CD4-positive, alpha-beta T cell treated with Interleukin-17A for 4 hours (primary cell): Measurements from ENCODE around the gene ZDHHC7.

ENCODE experiments used
- DNase-seq: peaks from one replicate; pipeline ENCODE4 v3.0.0-alpha.2; 2020; ENCODE audit warnings: mixed read lengths

Gene ZDHHC7

GRCh38 chr16:85017633-85018032 lies 6.3 kb upstream of the ZDHHC7 start:
- DNase-seq = no peak

GRCh38 chr16:85017151-85017550 lies 5.8 kb upstream of the ZDHHC7 start:
- no peak for DNase-seq

- no peak for DNase-seq
These were observed 4.3 kb upstream of the ZDHHC7 start for GRCh38 chr16:85015481-85016187.

GRCh38 chr16:85014311-85014710 lies 3.0 kb upstream of the ZDHHC7 start:
- no peak for DNase-seq

GRCh38 chr16:85011846-85012284 lies 530 bp upstream of the ZDHHC7 start:
- DNase-seq = no peak

GRCh38 chr16:85010446-85010930 lies 847 bp downstream of the ZDHHC7 start:
- DNase-seq = no peak

- no peak for DNase-seq
These were observed 3.1 kb downstream of the ZDHHC7 start for GRCh38 chr16:85008271-85008670.

GRCh38 chr16:85007496-85008214 lies 3.7 kb downstream of the ZDHHC7 start:
- DNase-seq = no peak

GRCh38 chr16:85006639-85007038 lies 4.7 kb downstream of the ZDHHC7 start:
- DNase-seq = no peak

GRCh38 chr16:85005285-85006069 lies 5.9 kb downstream of the ZDHHC7 start:
- no peak for DNase-seq

GRCh38 chr16:85004587-85005205 lies 6.6 kb downstream of the ZDHHC7 start:
- no peak for DNase-seq

- DNase-seq = no peak
These were observed 7.4 kb downstream of the ZDHHC7 start for GRCh38 chr16:85003725-85004586.

GRCh38 chr16:85003076-85003475 lies 8.3 kb downstream of the ZDHHC7 start:
- no peak for DNase-seq

GRCh38 chr16:85002608-85003007 lies 8.7 kb downstream of the ZDHHC7 start:
- peak; percentile 20 for DNase-seq

GRCh38 chr16:85002099-85002541 lies 9.2 kb downstream of the ZDHHC7 start:
- no peak for DNase-seq

GRCh38 chr16:84999857-85000480 lies 11.4 kb downstream of the ZDHHC7 start:
- no peak for DNase-seq

GRCh38 chr16:84999200-84999599 lies 12.1 kb downstream of the ZDHHC7 start:
- DNase-seq = no peak

- DNase-seq = no peak
These were observed 15.0 kb downstream of the ZDHHC7 start for GRCh38 chr16:84996365-84996764.

- DNase-seq = peak; percentile 21
These were observed 15.7 kb downstream of the ZDHHC7 start for GRCh38 chr16:84995663-84996062.

GRCh38 chr16:84993926-84994325 lies 17.4 kb downstream of the ZDHHC7 start:
- DNase-seq = no peak

- no peak for DNase-seq
These were observed 18.6 kb downstream of the ZDHHC7 start for GRCh38 chr16:84992717-84993075.
